Cardiac muscle cell (in vitro differentiated cells and primary cell): Measurements from ENCODE around the gene THBD. TPM values are rescaled to one million over a fixed set of nuclear protein-coding genes. Genes with fewer than 3 reads are reported as not detected.

Experiments used
- DNase-seq, 2 donors: peaks; one replicate each; pipeline versions ENCODE4 v3.0.0 to v3.0.0-alpha.2; 2010 to 2017; ENCODE audit warnings: low read depth in 1 of 2, low spot score in 1 of 2
- H3K27ac ChIP-seq: fragments of 200-600 bp; sonication (generic); 2 replicates; pipeline ENCODE4 v1.5.1; 2016
- H3K27me3 ChIP-seq: fragments of 200-600 bp; sonication (generic); 2 replicates; pipeline ENCODE4 v1.6.0; 2016; ENCODE audit warnings: control low read depth
- H3K36me3 ChIP-seq: fragments of 200-600 bp; sonication (generic); 2 replicates; pipeline ENCODE4 v1.5.1; 2016; ENCODE audit warnings: control low read depth
- H3K4me1 ChIP-seq: fragments of 200-600 bp; sonication (generic); 2 replicates; pipeline ENCODE4 v1.8.1; 2017; ENCODE audit warnings: low read depth, mild to moderate bottlenecking, mixed run types
- H3K4me3 ChIP-seq: fragments of 200-600 bp; sonication (generic); 2 replicates; pipeline ENCODE4 v1.5.1; 2016; ENCODE audit warnings: mild to moderate bottlenecking
- H3K9me3 ChIP-seq: fragments of 200-600 bp; sonication (generic); 2 replicates; pipeline ENCODE4 v1.5.1; 2017; ENCODE audit warnings: low read depth, mild to moderate bottlenecking, control low read depth
- polyA plus RNA-seq: library from polyadenylated mRNA; unstranded; fragments of >200 nt; fragmentation: Nextera tagmentation; extraction: Ambion mirVana; gene quantifications from 2 replicates; pipeline ENCODE4 v1.2.1, GENCODE V29; 2016
- total RNA-seq: library from RNA; depleted of rRNA; stranded (reverse); fragments of >200 nt; gene quantifications from 2 replicates; pipeline ENCODE4 v1.2.3, GENCODE V29; 2016
- TF ChIP-seq, protein P1 (sequence below): IDR thresholded peaks from 2 replicates; pipeline ENCODE4 v1.5.1; 2012; ENCODE audit warnings: low read depth, mild to moderate bottlenecking, low read length

Gene THBD
- total and polyA plus RNA-seq, 2 experiments from 2014 or later, result 0.04 to 0.54 TPM

- no peak for DNase-seq
- TF ChIP-seq, protein P1, sequence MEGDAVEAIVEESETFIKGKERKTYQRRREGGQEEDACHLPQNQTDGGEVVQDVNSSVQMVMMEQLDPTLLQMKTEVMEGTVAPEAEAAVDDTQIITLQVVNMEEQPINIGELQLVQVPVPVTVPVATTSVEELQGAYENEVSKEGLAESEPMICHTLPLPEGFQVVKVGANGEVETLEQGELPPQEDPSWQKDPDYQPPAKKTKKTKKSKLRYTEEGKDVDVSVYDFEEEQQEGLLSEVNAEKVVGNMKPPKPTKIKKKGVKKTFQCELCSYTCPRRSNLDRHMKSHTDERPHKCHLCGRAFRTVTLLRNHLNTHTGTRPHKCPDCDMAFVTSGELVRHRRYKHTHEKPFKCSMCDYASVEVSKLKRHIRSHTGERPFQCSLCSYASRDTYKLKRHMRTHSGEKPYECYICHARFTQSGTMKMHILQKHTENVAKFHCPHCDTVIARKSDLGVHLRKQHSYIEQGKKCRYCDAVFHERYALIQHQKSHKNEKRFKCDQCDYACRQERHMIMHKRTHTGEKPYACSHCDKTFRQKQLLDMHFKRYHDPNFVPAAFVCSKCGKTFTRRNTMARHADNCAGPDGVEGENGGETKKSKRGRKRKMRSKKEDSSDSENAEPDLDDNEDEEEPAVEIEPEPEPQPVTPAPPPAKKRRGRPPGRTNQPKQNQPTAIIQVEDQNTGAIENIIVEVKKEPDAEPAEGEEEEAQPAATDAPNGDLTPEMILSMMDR, result no peak
- Histone ChIP-seq H3K4me3 (no peak overlapping the region), H3K27ac (no peak overlapping the region), H3K9me3 (no peaks in the 10 kb centered on the region), H3K27me3 (no peaks in the 10 kb centered on the region), H3K4me1 (peaks cover 4% of the 10 kb centered on the region), H3K36me3 (no peaks in the 10 kb centered on the region)
Observed at GRCh38 chr20:23018432-23018831, 31.0 kb downstream of the THBD start.

- Histone ChIP-seq H3K27ac (no peak overlapping the region), H3K4me3 (no peak overlapping the region), H3K36me3 (no peaks in the 10 kb centered on the region), H3K9me3 (no peaks in the 10 kb centered on the region), H3K4me1 (no peaks in the 10 kb centered on the region), H3K27me3 (no peaks in the 10 kb centered on the region)
- TF ChIP-seq, protein P1, result no peak
- DNase-seq, result no peak
Observed at GRCh38 chr20:23017516-23017915, 32.0 kb downstream of the THBD start.

GRCh38 chr20:23013429-23013828, 36.0 kb downstream of the THBD start:
- DNase-seq, result peak in 1 of 2 donors; percentile 17
- H3K27ac ChIP-seq, result no peak overlapping the region

DNA sequence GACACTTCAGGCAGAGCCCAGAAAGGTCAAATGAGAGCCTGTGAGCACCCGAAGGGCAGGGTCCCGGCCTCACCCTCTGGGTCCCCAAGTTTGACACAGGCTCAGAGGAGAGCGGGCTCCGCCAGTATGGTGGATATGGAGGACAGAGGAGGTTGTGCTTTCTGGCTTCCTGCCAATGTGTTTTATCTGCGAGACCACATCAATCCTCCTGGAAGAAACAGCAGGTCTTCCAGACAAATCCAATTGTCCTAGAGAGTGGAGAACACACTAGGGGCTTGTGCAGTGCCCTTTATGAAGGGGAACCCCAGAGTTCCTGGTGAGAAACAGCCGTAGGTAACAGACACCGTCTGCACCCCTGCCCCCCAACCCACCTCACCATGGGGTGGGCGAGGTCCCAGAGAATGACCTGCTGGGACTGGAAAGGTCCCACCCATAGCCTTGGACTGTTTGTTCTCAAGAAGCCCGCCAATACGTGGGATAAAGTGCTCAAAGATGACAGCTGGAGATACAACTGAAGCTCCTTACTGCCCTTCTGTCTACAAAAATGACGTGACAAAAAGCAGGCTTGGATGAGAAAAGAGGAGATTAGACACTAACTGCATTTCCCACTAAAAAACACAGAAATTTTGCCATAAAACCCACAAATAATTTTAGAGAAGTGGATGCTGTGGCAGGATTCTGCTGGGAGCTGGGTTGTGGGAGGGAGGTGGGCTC, 38.3 kb downstream of the THBD start:
- no peaks in the 10 kb centered on the region for H3K27me3 ChIP-seq
- TF ChIP-seq, protein P1, result no peak
- H3K4me3 ChIP-seq, result no peak overlapping the region
- no peaks in the 10 kb centered on the region for H3K36me3 ChIP-seq
- DNase-seq, result no peak
- H3K9me3 ChIP-seq, result no peaks in the 10 kb centered on the region
- H3K27ac ChIP-seq, result no peak overlapping the region
- peaks cover 17% of the 10 kb centered on the region for H3K4me1 ChIP-seq

More at GRCh38 chr20:23013429-23013828, 36.0 kb downstream of the THBD start:
- H3K9me3 ChIP-seq, result no peaks in the 10 kb centered on the region
- TF ChIP-seq, protein P1, result no peak
- no peaks in the 10 kb centered on the region for H3K36me3 ChIP-seq
- H3K4me3 ChIP-seq, result no peak overlapping the region
- H3K27me3 ChIP-seq, result no peaks in the 10 kb centered on the region
- peaks cover 17% of the 10 kb centered on the region for H3K4me1 ChIP-seq

DNA sequence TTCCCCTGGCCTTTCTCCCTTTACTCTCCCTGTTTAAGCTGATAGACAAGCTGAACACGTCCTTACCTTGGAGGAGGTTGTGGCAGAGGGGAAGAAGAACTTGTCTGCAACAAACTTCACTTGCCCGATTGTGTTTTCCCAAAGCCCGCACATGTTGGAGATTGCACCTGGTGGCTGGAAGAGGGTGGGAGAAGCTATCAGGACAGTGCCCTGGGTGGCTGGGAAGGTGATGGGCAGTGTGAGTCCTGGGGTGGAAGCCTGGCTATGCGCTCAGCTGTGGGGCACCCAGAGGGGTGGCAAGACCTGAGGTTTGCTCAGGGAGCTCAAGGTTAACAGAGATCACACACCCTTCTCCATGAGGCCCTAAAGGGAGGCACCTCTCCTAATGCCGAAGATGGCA, 39.4 kb downstream of the THBD start:
- no peaks in the 10 kb centered on the region for H3K9me3 ChIP-seq
- peaks cover 17% of the 10 kb centered on the region for H3K4me1 ChIP-seq
- no peaks in the 10 kb centered on the region for H3K27me3 ChIP-seq
- no peak overlapping the region for H3K4me3 ChIP-seq
- no peak overlapping the region for H3K27ac ChIP-seq
- DNase-seq, result no peak
- H3K36me3 ChIP-seq, result no peaks in the 10 kb centered on the region
- TF ChIP-seq, protein P1, result no peak
